GM13977 (cell line): Measurements from ENCODE around the gene GSTO1.

Experiments
- DNase-seq: peaks from one replicate; pipeline ENCODE4 v3.0.0; 2012; ENCODE audit warnings: low spot score
- in situ Hi-C: fragments of 300-500 bp; cut with MboI; formaldehyde crosslinking; loops from one replicate; pipeline ENCODE4 v1.12.0; 2022; ENCODE audit warnings: low sequenced_read_pairs, low pct_unique_long_range_greater_than_20kb, mixed read lengths, inconsistent platforms; ENCODE audit not compliant: unreplicated experiment
- TF ChIP-seq, protein P1 (sequence below): IDR thresholded peaks from 2 replicates; pipeline ENCODE4 v1.5.1; 2012; ENCODE audit warnings: mild to moderate bottlenecking, control low read depth; ENCODE audit not compliant: insufficient read depth; ENCODE audit errors: extremely low read depth, missing control alignments

The GSTO1 gene

DNA sequence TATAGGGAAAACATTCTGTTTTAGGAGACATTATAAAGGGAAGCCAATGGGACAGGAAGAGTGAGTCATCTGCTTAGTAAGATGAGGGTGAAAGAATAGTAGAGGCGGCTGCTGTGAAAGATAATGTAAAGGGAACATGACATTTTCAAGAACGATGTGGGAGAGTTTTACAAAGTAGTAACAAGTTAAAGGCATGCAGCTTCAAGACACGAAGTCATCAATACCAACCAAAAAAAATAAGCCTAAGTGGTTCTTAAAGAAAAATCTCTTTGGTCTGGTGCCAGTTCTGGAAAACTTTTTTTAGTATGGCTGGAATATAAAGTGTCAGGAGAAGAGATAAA, 6.1 kb downstream of the GSTO1 start:
- in situ Hi-C loops, result no loop called here
- no peak for DNase-seq

DNA sequence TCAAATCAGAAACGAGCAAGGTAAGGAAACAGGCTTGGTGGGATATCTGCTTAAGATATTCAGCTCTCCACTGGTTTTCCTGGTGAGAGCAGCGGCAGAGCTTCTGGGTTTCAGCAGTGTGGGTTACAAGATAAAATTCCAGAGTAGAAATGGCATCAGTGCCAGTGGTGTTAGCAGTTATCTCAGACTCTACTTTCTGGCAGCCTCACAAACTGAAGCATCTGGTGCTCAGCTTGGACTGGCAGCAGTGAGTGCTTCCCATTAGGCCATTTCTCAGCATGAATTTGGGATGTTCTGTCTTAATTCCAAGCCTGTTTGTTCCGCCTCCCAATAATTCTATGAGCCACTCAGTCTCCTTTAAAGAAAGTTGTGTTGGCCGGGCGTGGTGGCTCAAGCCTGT, 7.4 kb downstream of the GSTO1 start:
- TF ChIP-seq, protein P1, sequence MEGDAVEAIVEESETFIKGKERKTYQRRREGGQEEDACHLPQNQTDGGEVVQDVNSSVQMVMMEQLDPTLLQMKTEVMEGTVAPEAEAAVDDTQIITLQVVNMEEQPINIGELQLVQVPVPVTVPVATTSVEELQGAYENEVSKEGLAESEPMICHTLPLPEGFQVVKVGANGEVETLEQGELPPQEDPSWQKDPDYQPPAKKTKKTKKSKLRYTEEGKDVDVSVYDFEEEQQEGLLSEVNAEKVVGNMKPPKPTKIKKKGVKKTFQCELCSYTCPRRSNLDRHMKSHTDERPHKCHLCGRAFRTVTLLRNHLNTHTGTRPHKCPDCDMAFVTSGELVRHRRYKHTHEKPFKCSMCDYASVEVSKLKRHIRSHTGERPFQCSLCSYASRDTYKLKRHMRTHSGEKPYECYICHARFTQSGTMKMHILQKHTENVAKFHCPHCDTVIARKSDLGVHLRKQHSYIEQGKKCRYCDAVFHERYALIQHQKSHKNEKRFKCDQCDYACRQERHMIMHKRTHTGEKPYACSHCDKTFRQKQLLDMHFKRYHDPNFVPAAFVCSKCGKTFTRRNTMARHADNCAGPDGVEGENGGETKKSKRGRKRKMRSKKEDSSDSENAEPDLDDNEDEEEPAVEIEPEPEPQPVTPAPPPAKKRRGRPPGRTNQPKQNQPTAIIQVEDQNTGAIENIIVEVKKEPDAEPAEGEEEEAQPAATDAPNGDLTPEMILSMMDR, result no peak
- in situ Hi-C loops, result no loop called here
- DNase-seq, result no peak

More for the DNA sequence above, 6.1 kb downstream of the GSTO1 start:
- TF ChIP-seq, protein P1, result no peak

DNA sequence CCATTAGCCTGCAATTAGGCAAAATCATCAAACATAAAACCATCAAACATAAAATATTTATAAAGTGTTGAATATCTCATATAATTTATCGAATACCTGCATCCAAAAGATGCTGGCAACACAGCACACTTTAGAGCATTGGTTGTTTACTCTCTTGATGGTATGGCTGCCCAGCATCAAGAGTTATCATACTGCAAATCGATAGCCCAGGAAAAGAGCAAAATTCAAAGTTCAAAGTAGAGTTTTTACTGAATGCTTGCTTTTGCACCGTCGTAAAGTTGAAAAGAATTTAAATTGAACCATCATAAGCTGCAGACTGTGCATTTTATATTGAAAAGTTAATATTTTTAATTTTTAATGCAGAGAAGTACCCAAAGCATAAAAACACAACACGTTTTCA, 10.1 kb downstream of the GSTO1 start:
- in situ Hi-C loops, result no loop called here
- DNase-seq, result no peak

DNA sequence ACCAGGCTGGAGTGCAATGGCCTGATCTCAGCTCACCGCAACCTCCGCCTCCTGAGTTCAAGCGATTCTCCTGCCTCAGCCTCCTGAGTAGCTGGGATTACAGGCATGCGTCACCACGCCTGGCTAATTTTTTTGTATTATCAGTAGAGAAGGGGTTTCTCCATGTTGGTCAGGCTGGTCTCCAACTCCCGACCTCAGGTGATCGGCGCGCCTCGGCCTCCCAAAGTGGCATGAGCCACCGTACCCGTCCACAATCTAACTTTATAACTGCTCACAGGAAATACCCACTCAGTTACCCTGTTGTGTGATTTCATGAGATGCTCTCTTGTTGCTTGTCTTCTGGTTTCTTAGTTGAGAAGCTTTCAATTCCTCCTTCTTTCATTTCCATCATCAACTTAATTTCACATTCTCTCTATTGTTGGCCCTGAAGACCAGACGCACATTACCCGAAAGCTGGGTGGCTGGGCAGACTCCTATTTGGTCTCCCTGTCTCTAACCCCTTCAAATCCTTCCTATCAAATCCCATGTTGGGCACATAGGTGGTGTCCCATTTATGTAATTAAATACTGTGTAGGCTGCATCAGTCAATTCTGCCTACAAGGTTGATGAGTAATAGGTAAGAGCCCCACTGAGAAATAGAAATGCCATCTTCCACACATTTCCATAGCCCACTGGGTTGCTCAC, 13.2 kb downstream of the GSTO1 start:
- DNase-seq, result no peak
- in situ Hi-C loops, result no loop called here
- TF ChIP-seq, protein P1, result no peak

More for the DNA sequence above, 10.1 kb downstream of the GSTO1 start:
- TF ChIP-seq, protein P1, result no peak

DNA sequence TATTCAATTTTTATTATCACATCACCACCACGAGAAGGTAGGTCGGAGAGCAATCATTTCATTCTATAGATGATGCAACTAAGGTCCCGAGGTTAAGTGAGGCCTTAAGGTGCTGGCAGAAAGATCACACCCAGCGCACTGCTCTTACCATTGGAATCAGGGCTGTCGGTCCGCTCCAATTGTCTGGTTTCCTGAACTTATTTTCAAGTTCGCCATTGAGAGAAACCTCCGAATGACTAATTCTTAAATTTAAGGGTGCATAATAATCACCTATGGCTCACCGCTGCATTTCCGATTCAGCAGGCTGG, 13.7 kb downstream of the GSTO1 start:
- TF ChIP-seq, protein P1, result no peak
- no peak for DNase-seq
- in situ Hi-C loops, result no loop called here

DNA sequence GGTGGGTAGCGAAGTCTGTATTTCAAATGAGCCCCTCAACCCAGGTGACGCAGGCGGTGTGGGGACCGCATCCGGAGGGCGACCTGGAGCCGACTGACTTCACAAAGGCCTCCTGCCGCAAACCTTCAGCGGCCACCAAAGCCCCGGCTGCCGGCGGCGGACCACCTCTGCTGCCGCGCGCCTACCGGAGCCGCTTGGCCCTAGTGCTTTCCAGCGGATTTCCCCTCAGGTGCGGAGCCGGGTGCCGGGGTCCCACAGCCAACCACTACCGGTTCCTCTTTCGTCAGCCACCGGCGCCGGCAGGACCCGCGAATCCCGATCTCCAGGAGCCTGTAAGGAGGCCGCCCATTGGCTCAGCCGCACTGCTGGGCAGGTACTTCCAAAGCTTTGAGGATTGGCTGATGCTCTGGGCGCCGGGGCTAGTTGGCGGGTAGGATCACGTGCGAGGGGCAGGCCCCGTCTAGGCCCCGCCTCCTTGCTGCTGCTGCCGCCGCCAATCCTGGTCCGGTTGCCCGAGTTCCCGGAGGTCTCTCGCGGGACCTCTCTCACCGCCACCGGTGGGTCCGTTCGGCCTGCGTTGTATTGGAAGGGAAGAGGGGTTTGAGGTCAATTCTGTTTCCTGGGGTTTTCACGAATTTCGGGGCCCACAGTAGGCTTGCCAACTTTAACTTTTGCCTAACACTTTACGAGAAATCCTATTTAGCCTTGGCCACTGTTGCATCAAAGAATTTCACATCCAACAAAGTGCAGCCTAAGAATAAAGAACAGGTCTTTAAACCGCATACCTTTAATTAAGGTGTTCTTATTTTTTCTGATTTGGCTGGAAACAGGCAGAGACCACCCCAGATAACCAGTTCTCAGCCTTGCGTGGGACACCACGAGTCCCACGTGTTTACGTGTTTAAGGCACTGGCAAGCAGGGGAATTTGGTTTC, 14.3 kb downstream of the GSTO1 start, which contains the start of gene GSTO2:
GSTO2 (plus strand) TSS at position 472 of the 933 bp plus-strand sequence. CDS start 5,732 bp downstream, outside the sequence.
- in situ Hi-C loops, result no loop called here
- TF ChIP-seq, protein P1, result no peak
- DNase-seq, result peak; percentile 99
